PC-3 (cell line): ENCODE measurements around the gene C3. TPM values are rescaled to one million over a fixed set of nuclear protein-coding genes. Genes with fewer than 3 reads are reported as not detected.
A peak's percentile ranks its signal among the peaks of the same experiment; 100 is the strongest.

Experiments
- ATAC-seq: fragments of 200-7000 bp; cut with Tn5 transposase; 2 replicates; pipeline ENCODE4 v1.9.1; 2020; ENCODE audit warnings: mild to moderate bottlenecking, moderate library complexity
- BruUV-seq: library from RNA; stranded (reverse); fragments of 400-500 nt; replicated peaks from 2 replicates; lab custom pipeline; 2021; lab: Mats Ljungman, UMichigan
- CTCF ChIA-PET: fragments of 300-600 bp; sonication (Branson Sonifier 250); formaldehyde crosslinking; loops from one replicate; lab custom pipeline; 2022; ENCODE audit warnings: antibody characterized with exemption; lab: Charles Lee
- POLR2A ChIA-PET: fragments of 300-600 bp; sonication (Branson Sonifier 250); formaldehyde crosslinking; loops from one replicate; lab custom pipeline; 2022; ENCODE audit warnings: antibody characterized with exemption; ENCODE audit not compliant: unreplicated experiment; lab: Charles Lee
- DNase-seq: peaks from one replicate; pipeline ENCODE4 v3.0.0-alpha.2; 2015
- H2AFZ ChIP-seq: fragments of 300-600 bp; sonication (generic); 2 replicates; pipeline ENCODE4 v1.6.0; 2016; ENCODE audit warnings: antibody characterized with exemption, low read length
- H3F3A ChIP-seq: fragments of 300-600 bp; sonication (generic); one replicate; pipeline ENCODE4 v1.6.0; 2017; ENCODE audit warnings: antibody characterized with exemption, low read length, control low read depth, mild to moderate bottlenecking; ENCODE audit not compliant: unreplicated experiment
- H3K27ac ChIP-seq: fragments of 300-600 bp; sonication (generic); 2 replicates; pipeline ENCODE4 v1.5.1; 2016; ENCODE audit warnings: mild to moderate bottlenecking, low read length
- H3K27me3 ChIP-seq: fragments of 300-600 bp; sonication (generic); 2 replicates; pipeline ENCODE4 v1.6.1; 2016; ENCODE audit warnings: low read length, mixed read lengths
- H3K36me3 ChIP-seq: fragments of 300-600 bp; sonication (generic); 2 replicates; pipeline ENCODE4 v1.6.1; 2016; ENCODE audit warnings: low read depth, mixed run types, low read length, mixed read lengths
- H3K4me1 ChIP-seq: fragments of 300-600 bp; sonication (generic); 2 replicates; pipeline ENCODE4 v1.5.1; 2016; ENCODE audit warnings: low read length; ENCODE audit not compliant: insufficient read depth
- H3K4me2 ChIP-seq: fragments of 300-600 bp; sonication (generic); 2 replicates; pipeline ENCODE4 v1.6.0; 2016; ENCODE audit warnings: low read length
- H3K4me3 ChIP-seq: fragments of 300-600 bp; sonication (generic); 2 replicates; pipeline ENCODE4 v1.5.1; 2016; ENCODE audit warnings: mild to moderate bottlenecking, low read length, mixed read lengths
- H3K79me2 ChIP-seq: fragments of 300-600 bp; sonication (generic); 2 replicates; pipeline ENCODE4 v1.6.1; 2017; ENCODE audit warnings: low read length, mixed read lengths
- H3K9ac ChIP-seq: fragments of 300-600 bp; sonication (generic); 2 replicates; pipeline ENCODE4 v1.6.0; 2016; ENCODE audit warnings: mild to moderate bottlenecking, low read length
- H3K9me2 ChIP-seq: fragments of 300-600 bp; sonication (generic); replicated peaks from 2 replicates; pipeline ENCODE4 v1.6.1; 2016; ENCODE audit warnings: mixed run types, low read length, mixed read lengths
- H3K9me3 ChIP-seq: fragments of 300-600 bp; sonication (generic); 2 replicates; pipeline ENCODE4 v1.6.1; 2016; ENCODE audit warnings: low read length, mixed read lengths
- H4K20me1 ChIP-seq: fragments of 300-600 bp; sonication (generic); 2 replicates; pipeline ENCODE4 v1.6.1; 2016; ENCODE audit warnings: low read length, mixed read lengths
- CTCF ChIP-seq: fragments of 300-600 bp; sonication (generic); conservative IDR thresholded peaks from 2 replicates; pipeline ENCODE4 v1.5.1; 2017; ENCODE audit warnings: antibody characterized with exemption, low read depth, mild to moderate bottlenecking, low read length
- EZH2 ChIP-seq: fragments of 300-600 bp; sonication (generic); IDR thresholded peaks from one replicate; pipeline ENCODE4 v1.6.1; 2017; ENCODE audit warnings: antibody characterized with exemption, mild to moderate bottlenecking, low read length; ENCODE audit not compliant: unreplicated experiment
- EZH2phosphoT487 ChIP-seq: fragments of 300-600 bp; sonication (generic); IDR thresholded peaks from 2 replicates; pipeline ENCODE4 v1.6.1; 2018; ENCODE audit warnings: mild to moderate bottlenecking, antibody characterized with exemption, low read length, borderline replicate concordance
- intact Hi-C: fragments of 100-400 bp; cut with micrococcal nuclease; formaldehyde crosslinking; loops from 2 replicates; pipeline ENCODE4 v1.9.0; 2023
- total RNA-seq: library from RNA; depleted of rRNA; stranded (reverse); fragments of >200 nt; gene quantifications from 2 replicates; pipeline ENCODE4 v1.2.3, GENCODE V29; 2014

Gene C3
- total RNA-seq, 1 experiment from 2014 or later = 13.3 TPM

DNA sequence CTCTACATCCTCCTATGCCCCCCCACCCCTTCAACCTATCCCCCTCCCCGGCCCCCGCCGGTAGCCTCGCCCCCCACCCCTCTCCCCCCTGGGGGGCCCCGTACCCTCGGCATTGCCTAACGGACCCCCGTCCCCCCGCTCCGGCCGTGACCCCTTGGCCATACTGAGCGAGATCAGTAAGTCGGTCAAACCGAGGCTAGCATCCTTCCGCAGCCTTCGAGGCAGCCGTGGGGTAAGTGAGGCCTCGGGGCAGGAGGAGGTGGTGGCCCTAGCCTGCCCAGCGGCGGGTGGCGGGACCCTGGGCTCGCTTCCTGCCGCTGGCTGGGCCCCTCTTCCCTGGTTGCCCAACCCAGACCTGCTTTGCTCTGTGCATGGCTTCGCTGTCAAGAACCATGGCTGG is 25.5 kb upstream of the C3 start:
- Histone ChIP-seq H3K36me3 (peaks cover 45% of the 10 kb centered on the region), H3K9me3 (no peaks in the 10 kb centered on the region), H4K20me1 (no peaks in the 10 kb centered on the region), H3K4me1 (peaks cover 37% of the 10 kb centered on the region), H3K4me2 (no peak overlapping the region), H3K27me3 (no peaks in the 10 kb centered on the region), H3K4me3 (no peak overlapping the region), H3K79me2 (peaks cover 34% of the 10 kb centered on the region), H3K9ac (no peak overlapping the region), H3K27ac (no peak overlapping the region), H3F3A (no peaks in the 10 kb centered on the region), H2AFZ (no peak overlapping the region), H3K9me2 (no peaks in the 10 kb centered on the region)
- POLR2A ChIA-PET = interaction anchor here (0.7 kb wide), 1 partner anchor 135 kb away, joined by 3 read pairs; no protein-coding TSS in a partner anchor
- intact Hi-C loops = loop anchor here (5.0 kb wide), 1 partner anchor 769 kb away; the partner anchor contains the start of gene RANBP3
- CTCF ChIA-PET = no interaction called here
- TF ChIP-seq EZH2 = no peak
- ATAC-seq (no peak), DNase-seq (no peak)
- BruUV-seq = no TSS peak

- Histone ChIP-seq H3K27ac (peak overlapping the region; percentile 85), H3K4me3 (peak overlapping the region; percentile 46), H3K36me3 (peaks cover 44% of the 10 kb centered on the region), H3K4me1 (peaks cover 37% of the 10 kb centered on the region), H3K9me3 (no peaks in the 10 kb centered on the region), H3K79me2 (peaks cover 47% of the 10 kb centered on the region), H3F3A (no peaks in the 10 kb centered on the region), H3K27me3 (no peaks in the 10 kb centered on the region), H3K4me2 (peak overlapping the region; percentile 79), H3K9ac (peak overlapping the region; percentile 58), H3K9me2 (no peaks in the 10 kb centered on the region), H4K20me1 (no peaks in the 10 kb centered on the region), H2AFZ (peak overlapping the region; percentile 31; the same call in 1 of the 2 replicates)
- TF ChIP-seq EZH2 (no peak), CTCF (no peak), EZH2phosphoT487 (no peak)
- DNase-seq (peak; percentile 96), ATAC-seq (peak; percentile 71)
- ChIA-PET POLR2A (interaction anchor here (0.5 kb wide), 1 partner anchor 663 kb away, joined by 4 read pairs; no protein-coding TSS in a partner anchor), CTCF (no interaction called here)
- intact Hi-C loops = loop anchor here (5.0 kb wide), 1 partner anchor 767 kb away; the partner anchor contains the start of gene RANBP3
- BruUV-seq = no TSS peak
Measured at GRCh38 chr19:6744381-6745301, 24.2 kb upstream of the C3 start.

- Histone ChIP-seq H3K79me2 (peaks cover 47% of the 10 kb centered on the region), H3K27ac (peak overlapping the region; percentile 85), H2AFZ (no peak overlapping the region), H3K4me3 (peak overlapping the region; percentile 46), H3K4me2 (peak overlapping the region; percentile 79), H3K9ac (peak overlapping the region; percentile 58), H4K20me1 (no peaks in the 10 kb centered on the region), H3K9me2 (no peaks in the 10 kb centered on the region), H3F3A (no peaks in the 10 kb centered on the region), H3K4me1 (peaks cover 41% of the 10 kb centered on the region), H3K9me3 (no peaks in the 10 kb centered on the region), H3K36me3 (peaks cover 37% of the 10 kb centered on the region), H3K27me3 (no peaks in the 10 kb centered on the region)
- TF ChIP-seq EZH2phosphoT487 = no peak
- TF ChIP-seq CTCF = no peak
- no peak for TF ChIP-seq EZH2
- no TSS peak for BruUV-seq
- POLR2A ChIA-PET = interaction anchor here (0.5 kb wide), 2 partner anchors 391 to 662 kb away, joined by 3 to 4 read pairs; no protein-coding TSS in a partner anchor
- intact Hi-C loops = no loop called here
- ATAC-seq = peak; percentile 6
- CTCF ChIA-PET = interaction anchor here (0.7 kb wide), 1 partner anchor 119 kb away, joined by 3 read pairs; no protein-coding TSS in a partner anchor
- peak; percentile 47 for DNase-seq
Measured at GRCh38 chr19:6743714-6744380, 23.4 kb upstream of the C3 start.
